GM19463 (cell line): ENCODE measurements around the gene MTHFS.
"Not testable (repeated sequence)": the region's sequence is repeated elsewhere in the genome, so short reads cannot be mapped to it uniquely, and the experiment has no call there.

Source experiments
- ATAC-seq: cut with Tn5 transposase; IDR thresholded peaks from one replicate; pipeline ENCODE4 v1.9.1; 2021; ENCODE audit warnings: mild to moderate bottlenecking, moderate library complexity; ENCODE audit not compliant: unreplicated experiment

MTHFS gene

DNA sequence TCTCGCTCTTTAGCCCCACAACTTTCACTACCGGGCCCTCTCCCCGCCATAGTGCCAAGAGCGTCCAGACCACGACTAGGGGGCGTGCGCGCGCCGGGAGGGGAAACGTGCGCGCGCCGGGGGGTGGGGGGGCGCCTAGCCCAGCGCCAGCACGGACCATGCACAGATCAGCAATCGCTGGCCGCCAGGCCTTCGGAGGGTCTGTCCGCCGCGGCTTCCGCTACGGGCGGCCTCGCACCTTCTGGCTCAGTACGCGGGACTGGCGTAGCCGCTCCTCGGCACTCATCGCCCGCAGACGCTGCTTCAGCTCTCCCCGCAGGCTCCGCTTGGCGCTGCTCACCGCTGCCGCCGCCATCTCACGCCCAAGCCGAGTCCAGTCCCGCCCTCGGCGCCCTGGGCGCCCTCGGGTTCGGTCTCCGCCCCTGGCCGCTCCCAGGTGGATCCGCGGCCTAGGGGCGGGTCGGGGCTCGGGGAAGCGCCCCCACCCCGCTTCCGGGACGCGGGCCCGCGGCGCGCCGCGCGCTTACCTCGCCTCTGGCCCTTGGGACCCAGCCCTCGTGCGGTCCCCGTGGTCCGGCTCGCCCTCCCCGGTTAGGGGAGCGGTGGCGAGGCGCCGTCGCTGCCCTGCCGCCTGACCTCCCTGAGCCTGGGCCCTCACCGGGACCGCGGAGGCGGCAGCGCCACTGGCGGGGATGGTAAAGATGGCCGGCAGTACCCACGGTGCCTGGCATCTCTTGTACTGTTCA is at the start of gene MTHFS:
Gene MTHFS (minus strand): TSS at position 381 of the 746 bp plus-strand sequence. CDS start 26 bp downstream, at position 355.
- ATAC-seq = peak; percentile 77

GRCh38 chr15:79944622-79945021 is 47.8 kb upstream of the MTHFS start:
- ATAC-seq = no peak

GRCh38 chr15:79943820-79944219 is 47.0 kb upstream of the MTHFS start:
- peak; percentile 82 for ATAC-seq

DNA sequence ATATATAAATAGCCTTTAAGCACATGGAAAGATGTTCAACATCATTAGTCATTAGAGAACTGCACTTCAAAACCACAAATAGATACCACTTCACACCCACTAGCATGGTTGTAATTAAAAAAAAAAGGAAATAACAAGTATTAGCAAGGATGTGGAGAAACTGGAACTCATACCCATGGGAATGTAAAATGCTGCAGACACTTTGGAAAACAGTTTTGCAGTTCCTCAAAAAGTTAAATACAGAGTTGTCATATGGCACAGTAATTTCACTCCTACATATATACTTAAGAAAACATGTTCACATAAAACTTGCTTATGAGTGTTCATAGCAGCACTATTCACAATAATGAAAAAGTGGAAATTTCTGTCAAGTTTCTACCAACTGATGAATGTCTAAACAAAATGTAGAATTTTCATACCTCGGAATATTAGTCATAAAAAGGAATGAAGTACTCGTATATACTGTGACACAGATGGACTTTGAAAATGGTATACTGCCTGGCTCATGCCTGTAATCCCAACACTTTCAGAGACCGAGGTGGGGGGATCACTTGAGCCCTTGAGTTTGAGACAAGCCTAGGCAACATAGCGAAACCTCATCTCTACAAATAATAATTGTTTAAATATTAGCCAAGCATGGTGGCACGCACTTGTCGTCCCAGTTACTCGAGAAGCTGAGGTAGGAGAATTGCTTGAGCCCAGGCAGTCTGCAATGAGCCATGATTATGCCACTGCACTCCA is 46.1 kb upstream of the MTHFS start:
- no peak for ATAC-seq

- ATAC-seq = no peak
Measured at GRCh38 chr15:79939399-79939798, 42.6 kb upstream of the MTHFS start.

GRCh38 chr15:79938143-79938542 is 41.3 kb upstream of the MTHFS start:
- no peak for ATAC-seq

DNA sequence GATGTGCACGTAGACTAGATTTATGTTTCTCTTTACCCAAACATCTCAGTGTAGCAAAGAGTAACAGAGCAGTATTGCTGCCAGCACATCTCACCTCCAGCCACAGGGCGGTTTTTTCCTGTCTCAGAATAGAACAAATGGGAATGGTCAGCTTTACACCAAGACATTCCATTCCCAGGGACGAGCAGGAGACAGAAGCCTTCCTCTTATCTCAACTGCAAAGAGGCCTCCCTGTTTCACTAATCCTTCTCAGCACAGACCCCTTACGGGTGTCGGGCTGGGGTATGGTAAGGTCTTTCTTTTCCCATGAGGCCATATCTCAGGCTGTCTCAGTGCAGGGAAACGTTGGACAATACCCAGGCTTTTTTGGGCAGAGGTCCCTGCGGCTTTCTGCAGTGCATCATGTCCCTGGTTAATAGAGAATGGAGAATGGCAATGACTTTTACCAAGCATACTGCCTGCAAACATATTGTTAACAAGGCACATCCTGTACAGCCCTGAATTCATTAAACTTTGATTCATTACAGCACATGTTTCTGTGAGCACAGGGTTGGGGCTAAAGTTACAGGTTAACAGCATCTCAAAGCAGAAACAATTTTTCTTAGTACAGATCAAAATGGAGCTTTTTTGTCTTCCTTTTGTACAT is 38.9 kb upstream of the MTHFS start:
- not testable (repeated sequence) for ATAC-seq

GRCh38 chr15:79933231-79933630 is 36.4 kb upstream of the MTHFS start:
- ATAC-seq = no peak

GRCh38 chr15:79932447-79932846 is 35.6 kb upstream of the MTHFS start:
- no peak for ATAC-seq

GRCh38 chr15:79930516-79930915 is 33.7 kb upstream of the MTHFS start:
- no peak for ATAC-seq

GRCh38 chr15:79929412-79929811 is 32.6 kb upstream of the MTHFS start:
- ATAC-seq = no peak

- not testable (repeated sequence) for ATAC-seq
Measured at GRCh38 chr15:79926116-79926515, 29.3 kb upstream of the MTHFS start.

DNA sequence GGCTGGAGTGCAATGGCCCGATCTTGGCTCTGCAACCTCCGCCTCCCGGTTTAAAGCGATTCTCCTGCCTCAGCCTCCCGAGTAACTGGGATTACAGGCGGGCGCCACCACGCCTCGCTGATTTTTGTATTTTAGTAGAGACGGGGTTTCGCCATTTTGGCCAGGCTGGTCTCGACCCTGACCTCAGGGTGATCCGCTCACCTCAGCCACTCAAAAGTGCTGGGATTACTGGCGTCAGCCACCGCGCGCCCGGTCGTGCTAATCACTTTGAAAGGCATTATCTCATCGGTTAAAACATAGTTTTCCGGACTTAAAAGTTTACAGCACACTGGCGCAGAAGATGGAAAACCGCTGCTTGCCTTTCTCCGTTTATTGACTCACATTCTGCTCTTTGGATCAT is 27.6 kb upstream of the MTHFS start:
- no peak for ATAC-seq

DNA sequence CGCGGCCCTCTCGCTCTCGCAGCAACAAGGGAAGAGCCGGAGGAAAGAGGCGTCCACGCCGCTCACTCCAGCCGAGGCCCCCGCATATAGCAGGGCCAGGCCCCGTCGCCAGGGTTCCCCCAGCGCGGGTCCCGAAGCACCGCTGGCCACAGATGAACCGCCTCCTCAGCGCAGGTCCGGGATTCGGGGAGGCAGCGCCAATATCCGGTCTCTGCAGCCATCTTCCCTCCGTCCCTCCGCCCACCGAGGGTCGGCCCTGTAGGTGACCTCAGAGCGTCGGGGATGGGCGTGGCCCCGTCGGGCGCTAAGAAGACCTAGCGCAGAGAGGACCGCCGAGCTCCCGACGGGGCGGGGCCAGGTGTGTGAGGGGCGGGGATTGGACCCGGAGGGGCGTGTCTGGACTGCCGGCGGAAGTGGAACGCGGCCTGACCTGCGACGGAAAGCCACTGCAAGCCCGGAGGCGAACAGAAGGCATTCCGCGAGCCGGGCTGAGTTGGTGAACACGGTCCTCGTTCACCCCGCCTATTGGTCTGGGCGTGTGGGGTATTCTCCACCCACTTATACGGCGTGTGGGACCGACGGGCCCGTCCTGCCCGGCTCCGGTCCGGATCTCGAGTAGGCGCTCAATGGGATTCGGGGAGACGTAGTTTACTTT is 26.8 kb upstream of the MTHFS start:
- ATAC-seq = peak; percentile 94

DNA sequence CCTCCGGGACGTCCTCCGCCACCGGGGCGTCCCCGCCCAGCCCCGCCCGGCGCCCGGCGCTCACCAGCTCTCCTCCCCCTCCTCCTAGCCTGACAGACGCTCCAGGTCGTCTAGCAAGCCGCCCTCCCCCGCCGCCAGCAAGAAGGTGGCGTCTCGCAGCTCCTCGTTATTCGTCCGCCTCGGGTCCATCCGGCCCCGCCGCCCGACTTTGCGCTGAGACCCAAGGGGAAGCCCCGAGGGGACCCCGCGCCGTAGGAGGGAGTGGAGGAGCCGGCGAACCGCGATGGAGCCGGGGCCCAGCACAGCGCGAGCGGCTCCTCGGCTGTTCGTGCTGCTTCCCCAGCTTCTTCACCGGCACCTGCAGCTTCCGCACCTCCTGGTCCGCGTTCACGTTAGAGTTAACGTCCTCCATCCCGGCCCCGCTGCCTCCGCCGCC is 26.3 kb upstream of the MTHFS start:
- peak; percentile 28 for ATAC-seq

DNA sequence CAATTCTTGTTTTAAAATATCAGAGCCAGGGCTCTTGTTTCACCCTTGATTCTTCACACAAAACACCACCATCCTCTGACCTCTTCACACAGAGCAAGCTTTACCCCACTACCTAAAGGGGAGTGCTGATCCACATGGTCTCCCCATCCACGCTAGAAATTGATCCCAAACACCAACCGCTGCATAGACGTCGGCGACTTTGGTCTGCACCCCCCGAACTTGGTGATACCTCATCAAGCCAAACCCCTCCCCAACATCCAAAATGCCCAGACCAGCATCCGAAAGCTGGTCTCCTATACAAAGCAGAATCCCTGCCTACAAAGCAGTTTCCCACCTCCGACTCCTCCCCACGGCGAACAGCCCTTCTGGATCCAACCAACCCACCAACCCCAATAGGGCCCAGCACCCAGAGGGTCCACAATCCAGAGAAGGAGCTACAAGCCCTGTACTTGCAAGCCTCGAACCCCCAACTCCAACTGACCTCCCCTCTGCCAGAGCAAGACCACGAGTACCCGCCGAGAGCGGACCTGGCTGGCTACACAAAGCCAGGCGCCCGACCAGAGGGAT is 25.8 kb upstream of the MTHFS start:
- no peak for ATAC-seq

DNA sequence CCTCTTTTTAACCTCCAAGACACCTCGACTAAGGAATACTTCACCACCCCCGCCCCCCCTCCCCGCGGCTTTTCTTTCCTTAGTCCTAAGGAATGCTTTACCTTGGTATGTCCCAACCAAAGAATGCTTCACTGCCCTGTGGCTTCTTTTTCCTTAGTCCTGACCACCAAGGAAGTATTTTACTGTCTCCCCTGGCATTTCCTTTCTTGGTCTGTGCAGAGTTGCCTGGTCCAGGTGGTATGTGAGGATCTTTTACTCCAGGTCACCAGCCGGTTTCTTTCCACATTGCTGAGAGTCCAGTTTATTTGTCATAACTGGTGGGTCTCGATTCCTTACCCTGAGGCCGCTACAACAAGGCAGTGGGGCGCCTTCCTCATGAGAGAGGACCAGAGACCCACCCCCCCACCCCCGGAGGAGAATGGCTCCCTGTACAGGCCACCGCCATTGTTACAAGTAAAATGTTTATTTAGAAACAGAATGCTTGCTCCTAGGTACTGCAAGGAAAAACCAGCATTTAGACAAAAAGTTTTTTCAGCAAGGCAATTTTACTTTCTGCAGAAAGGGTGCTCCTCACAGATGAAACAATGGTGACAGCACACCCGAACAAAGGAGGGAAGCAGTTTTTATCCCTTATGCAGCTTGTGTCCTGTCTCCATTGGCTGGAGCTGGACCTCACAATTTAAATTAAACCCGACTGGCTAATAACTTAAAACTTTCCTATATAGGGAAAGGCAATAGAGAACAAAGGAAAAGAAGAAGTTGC is 23.1 kb upstream of the MTHFS start:
- no peak for ATAC-seq

DNA sequence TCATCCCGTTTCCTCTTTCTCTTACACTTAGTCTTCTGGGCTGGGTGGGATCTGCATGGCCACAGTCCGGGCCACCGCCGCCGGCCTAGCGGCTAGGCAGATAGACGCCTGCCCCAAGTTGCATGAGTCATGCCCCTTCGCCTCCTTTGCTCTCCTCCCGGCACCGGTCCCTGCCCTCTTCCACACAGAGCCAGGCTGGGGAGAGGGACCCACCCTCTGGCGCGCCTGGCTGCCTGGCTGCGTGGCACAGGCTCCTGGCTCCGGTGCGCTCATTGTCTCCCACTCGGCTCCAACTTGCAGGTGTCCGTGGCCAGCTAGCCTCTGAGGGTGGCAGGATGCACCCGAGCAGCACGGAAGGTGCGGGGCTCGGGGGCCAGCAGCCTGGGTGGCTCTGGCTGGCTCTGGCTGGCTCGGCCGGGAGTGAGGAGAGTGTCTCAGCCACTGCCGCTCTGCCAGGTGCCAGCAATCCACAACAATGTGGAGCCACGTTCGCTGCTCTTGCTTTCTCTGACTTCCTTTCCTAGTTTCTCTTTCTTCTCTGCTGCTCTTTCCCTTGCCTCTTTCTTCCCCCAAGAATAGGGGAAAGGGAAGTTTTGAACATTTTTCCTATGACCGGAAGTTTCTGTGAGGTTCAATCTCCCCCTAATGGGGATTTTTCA is 22.4 kb upstream of the MTHFS start:
- no peak for ATAC-seq

GRCh38 chr15:79918278-79918677 is 21.5 kb upstream of the MTHFS start:
- no peak for ATAC-seq
